Measurements from ENCODE around the gene EPB41.

Gene EPB41

GRCh38 chr1:28917757-28918118, 3.4 kb downstream of the EPB41 start:
- TF ChIP-seq SIN3A (IDR thresholded peaks at IDR 0.05; ENCODE audit: borderline replicate concordance, insufficient read depth, low read length): no peak
- TF ChIP-seq POLR2AphosphoS5 (IDR thresholded peaks at IDR 0.05; ENCODE audit: low read depth, low read length): no peak
- TF ChIP-seq TAF1 (IDR thresholded peaks at IDR 0.05; ENCODE audit: borderline replicate concordance, insufficient read depth, low read length): no peak
- TF ChIP-seq FOXP2 (optimal IDR thresholded peaks at IDR 0.05; ENCODE audit: borderline replicate concordance, extremely low read depth, extremely low read length, insufficient read depth): no peak
- TF ChIP-seq REST (IDR thresholded peaks at IDR 0.05; ENCODE audit: insufficient read depth in 1 of 2, low read depth in 2 of 2, low read length in 2 of 2): no peak

- no peak for TF ChIP-seq SIN3A (IDR thresholded peaks at IDR 0.05; ENCODE audit: borderline replicate concordance, insufficient read depth, low read length)
- TF ChIP-seq FOXP2 (optimal IDR thresholded peaks at IDR 0.05; ENCODE audit: borderline replicate concordance, extremely low read depth, extremely low read length, insufficient read depth): no peak
- no peak for TF ChIP-seq REST (IDR thresholded peaks at IDR 0.05; ENCODE audit: insufficient read depth in 1 of 2, low read depth in 2 of 2, low read length in 2 of 2)
- no peak for TF ChIP-seq TAF1 (IDR thresholded peaks at IDR 0.05; ENCODE audit: borderline replicate concordance, insufficient read depth, low read length)
Observed at GRCh38 chr1:28921286-28921869, 7.0 kb downstream of the EPB41 start.

GRCh38 chr1:28925350-28925891, 11.1 kb downstream of the EPB41 start:
- TF ChIP-seq REST (IDR thresholded peaks at IDR 0.05; ENCODE audit: insufficient read depth in 1 of 2, low read depth in 2 of 2, low read length in 2 of 2) (no peak), SIN3A (IDR thresholded peaks at IDR 0.05; ENCODE audit: borderline replicate concordance, insufficient read depth, low read length) (no peak), TAF1 (IDR thresholded peaks at IDR 0.05; ENCODE audit: borderline replicate concordance, insufficient read depth, low read length) (no peak), FOXP2 (optimal IDR thresholded peaks at IDR 0.05; ENCODE audit: borderline replicate concordance, extremely low read depth, extremely low read length, insufficient read depth) (no peak), POLR2AphosphoS5 (IDR thresholded peaks at IDR 0.05; ENCODE audit: low read depth, low read length) (no peak)

- TF ChIP-seq TAF1 (IDR thresholded peaks at IDR 0.05; ENCODE audit: borderline replicate concordance, insufficient read depth, low read length) (no peak), POLR2AphosphoS5 (IDR thresholded peaks at IDR 0.05; ENCODE audit: low read depth, low read length) (no peak), SIN3A (IDR thresholded peaks at IDR 0.05; ENCODE audit: borderline replicate concordance, insufficient read depth, low read length) (no peak), REST (IDR thresholded peaks at IDR 0.05; ENCODE audit: insufficient read depth in 1 of 2, low read depth in 2 of 2, low read length in 2 of 2) (no peak), FOXP2 (optimal IDR thresholded peaks at IDR 0.05; ENCODE audit: borderline replicate concordance, extremely low read depth, extremely low read length, insufficient read depth) (no peak)
Observed at GRCh38 chr1:28926629-28927265, 12.4 kb downstream of the EPB41 start.
